Panc1 (cell line): ENCODE results near the gene MPV17.
"Not testable (repeated sequence)": the region's sequence is repeated elsewhere in the genome, so short reads cannot be mapped to it uniquely, and the experiment has no call there.

Source experiments
- CTCF ChIP-seq: fragments of 450-650 bp; IDR thresholded peaks from 2 replicates; pipeline ENCODE4 v1.5.1; 2017; ENCODE audit warnings: mild to moderate bottlenecking
- POLR2AphosphoS5 ChIP-seq: IDR thresholded peaks from 2 replicates; pipeline ENCODE4 v1.6.1; 2012; ENCODE audit warnings: mild to moderate bottlenecking, low read depth, low read length, moderate library complexity
- SIN3A ChIP-seq: IDR thresholded peaks from 2 replicates; pipeline ENCODE4 v1.6.1; 2012; ENCODE audit warnings: low read depth, mild to moderate bottlenecking, low read length, moderate library complexity, borderline replicate concordance; ENCODE audit not compliant: insufficient read depth
- TF ChIP-seq, protein P1 (sequence below), 2 experiments: IDR thresholded peaks; 2 replicates each; pipeline ENCODE4 v1.6.1; 2011 to 2012; ENCODE audit warnings: low read depth in 2 of 2, control low read depth in 1 of 2, low read length in 1 of 2, mild to moderate bottlenecking in 1 of 2, moderate library complexity in 1 of 2; ENCODE audit not compliant: insufficient read depth in 1 of 2

GRCh38 chr2:27319839-27320238, 3.1 kb downstream of the MPV17 start:
- not testable (repeated sequence) for TF ChIP-seq CTCF, POLR2AphosphoS5, SIN3A
- TF ChIP-seq, protein P1, sequence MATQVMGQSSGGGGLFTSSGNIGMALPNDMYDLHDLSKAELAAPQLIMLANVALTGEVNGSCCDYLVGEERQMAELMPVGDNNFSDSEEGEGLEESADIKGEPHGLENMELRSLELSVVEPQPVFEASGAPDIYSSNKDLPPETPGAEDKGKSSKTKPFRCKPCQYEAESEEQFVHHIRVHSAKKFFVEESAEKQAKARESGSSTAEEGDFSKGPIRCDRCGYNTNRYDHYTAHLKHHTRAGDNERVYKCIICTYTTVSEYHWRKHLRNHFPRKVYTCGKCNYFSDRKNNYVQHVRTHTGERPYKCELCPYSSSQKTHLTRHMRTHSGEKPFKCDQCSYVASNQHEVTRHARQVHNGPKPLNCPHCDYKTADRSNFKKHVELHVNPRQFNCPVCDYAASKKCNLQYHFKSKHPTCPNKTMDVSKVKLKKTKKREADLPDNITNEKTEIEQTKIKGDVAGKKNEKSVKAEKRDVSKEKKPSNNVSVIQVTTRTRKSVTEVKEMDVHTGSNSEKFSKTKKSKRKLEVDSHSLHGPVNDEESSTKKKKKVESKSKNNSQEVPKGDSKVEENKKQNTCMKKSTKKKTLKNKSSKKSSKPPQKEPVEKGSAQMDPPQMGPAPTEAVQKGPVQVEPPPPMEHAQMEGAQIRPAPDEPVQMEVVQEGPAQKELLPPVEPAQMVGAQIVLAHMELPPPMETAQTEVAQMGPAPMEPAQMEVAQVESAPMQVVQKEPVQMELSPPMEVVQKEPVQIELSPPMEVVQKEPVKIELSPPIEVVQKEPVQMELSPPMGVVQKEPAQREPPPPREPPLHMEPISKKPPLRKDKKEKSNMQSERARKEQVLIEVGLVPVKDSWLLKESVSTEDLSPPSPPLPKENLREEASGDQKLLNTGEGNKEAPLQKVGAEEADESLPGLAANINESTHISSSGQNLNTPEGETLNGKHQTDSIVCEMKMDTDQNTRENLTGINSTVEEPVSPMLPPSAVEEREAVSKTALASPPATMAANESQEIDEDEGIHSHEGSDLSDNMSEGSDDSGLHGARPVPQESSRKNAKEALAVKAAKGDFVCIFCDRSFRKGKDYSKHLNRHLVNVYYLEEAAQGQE (IDR thresholded peaks at IDR 0.05; ENCODE audit: insufficient read depth in 1 of 2, low read depth in 2 of 2, low read length in 1 of 2) = not testable (repeated sequence)
